K562 (cell line): ENCODE results near the gene COL11A2. TPM values are rescaled to one million over a fixed set of nuclear protein-coding genes. Genes with fewer than 3 reads are reported as not detected.

ENCODE experiments used
- ATAC-seq: fragments of 200-7000 bp; cut with Tn5 transposase; 3 replicates; pipeline ENCODE4 v1.9.1; 2020; ENCODE audit warnings: moderate library complexity
- Bru-seq: library from RNA; stranded (reverse); fragments of 400-500 nt; gene quantifications from one replicate; lab custom pipeline; 2021; lab: Mats Ljungman, UMichigan
- BruChase-seq, 2 experiments: library from RNA; stranded (reverse); fragments of 400-500 nt; gene quantifications; one replicate each; lab custom pipeline; 2021; lab: Mats Ljungman, UMichigan
- BruUV-seq: library from RNA; stranded (reverse); fragments of 400-500 nt; replicated peaks from 2 replicates; lab custom pipeline; 2021; lab: Mats Ljungman, UMichigan
- CTCF ChIA-PET: fragments of 300-600 bp; formaldehyde crosslinking; extraction: SDS; loops from one replicate; lab custom pipeline; 2021; ENCODE audit warnings: low intra/inter-chr PET ratio; lab: Yijun Ruan, JAX
- POLR2A ChIA-PET: fragments of 300-600, 350-650 bp; sonication (Branson Sonifier 250); formaldehyde crosslinking; extraction: SDS; loops from one replicate; lab custom pipeline; 2021; ENCODE audit warnings: antibody characterized with exemption, inconsistent platforms; lab: Yijun Ruan, JAX
- DNase-seq, 4 experiments: peaks; one replicate each; pipeline versions ENCODE4 v3.0.0 to v3.0.0-alpha.2; 2011 to 2018; ENCODE audit warnings: low spot score in 3 of 4, mixed read lengths in 3 of 4; ENCODE audit errors: extremely low read depth in 1 of 4
- FAIRE-seq: peaks from 2 replicates; lab custom pipeline; 2011; peaks lifted over from hg19 to GRCh38; lab: Jason Lieb, UNC
- H2AFZ ChIP-seq: 2 replicates; pipeline ENCODE4 v1.6.0; 2011; ENCODE audit warnings: low read depth, low read length, control low read depth, inconsistent platforms
- H3K27ac ChIP-seq: fragments of 200-600 bp; 3 replicates; pipeline ENCODE4 v1.8.0; 2011; ENCODE audit warnings: low read depth, mild to moderate bottlenecking, control low read depth, inconsistent platforms, low read length, moderate library complexity, mixed read lengths; ENCODE audit errors: extremely low read depth
- H3K27me3 ChIP-seq, 2 experiments: fragments of 300-600 bp in 1 of 2; 2 replicates in 1 of 2; 3 replicates in 1 of 2; pipeline versions ENCODE4 v1.6.0 to v1.8.0; 2011; ENCODE audit warnings: inconsistent platforms in 2 of 2, low read length in 2 of 2, mild to moderate bottlenecking in 1 of 2, mixed read lengths in 1 of 2, moderate library complexity in 1 of 2; ENCODE audit not compliant: control insufficient read depth in 2 of 2, insufficient read depth in 2 of 2
- H3K36me3 ChIP-seq: fragments of 300-600 bp; 3 replicates; pipeline ENCODE4 v1.8.0; 2011; ENCODE audit warnings: mild to moderate bottlenecking, low read length, inconsistent platforms; ENCODE audit not compliant: control insufficient read depth, insufficient read depth
- H3K4me1 ChIP-seq, 2 experiments: fragments of 200-600 bp in 1 of 2; replicated peaks in 1 of 2; 2 replicates in 1 of 2; 3 replicates in 1 of 2; pipeline versions ENCODE4 v1.5.1 to v1.8.0; 2011; ENCODE audit warnings: inconsistent platforms in 2 of 2, low read length in 2 of 2, mild to moderate bottlenecking in 1 of 2, mixed read lengths in 1 of 2, moderate library complexity in 1 of 2; ENCODE audit not compliant: control insufficient read depth in 2 of 2, insufficient read depth in 2 of 2
- H3K4me2 ChIP-seq: 2 replicates; pipeline ENCODE4 v1.6.1; 2011; ENCODE audit warnings: low read length, control low read depth, inconsistent platforms, mixed read lengths; ENCODE audit not compliant: insufficient read depth
- H3K4me3 ChIP-seq: fragments of 200-600 bp; sonication (generic), shearing (Covaris generic); 2 replicates; pipeline ENCODE4 v1.5.1; 2016; ENCODE audit warnings: control low read depth, inconsistent platforms
- H3K79me2 ChIP-seq: fragments of 200-600 bp; 3 replicates; pipeline ENCODE4 v1.8.0; 2011; ENCODE audit warnings: low read length, inconsistent platforms; ENCODE audit not compliant: control insufficient read depth, insufficient read depth
- H3K9ac ChIP-seq, 2 experiments: 2 replicates each; pipeline versions ENCODE4 v1.6.0 to v1.6.1; 2011; ENCODE audit warnings: low read depth in 2 of 2, low read length in 2 of 2, control low read depth in 1 of 2, inconsistent platforms in 1 of 2, mild to moderate bottlenecking in 1 of 2, mixed read lengths in 1 of 2; ENCODE audit not compliant: insufficient read depth in 1 of 2
- H3K9me1 ChIP-seq: one replicate; pipeline ENCODE4 v1.6.0; 2011; ENCODE audit warnings: inconsistent platforms, mild to moderate bottlenecking, low read length, moderate library complexity; ENCODE audit not compliant: control insufficient read depth, insufficient read depth
- H3K9me3 ChIP-seq: replicated peaks from 2 replicates; pipeline ENCODE4 v1.5.1; 2011; ENCODE audit warnings: low read depth, low read length, inconsistent platforms; ENCODE audit not compliant: control insufficient read depth, insufficient read depth
- H4K20me1 ChIP-seq: replicated peaks from 2 replicates; pipeline ENCODE4 v1.6.1; 2011; ENCODE audit warnings: low read length, inconsistent platforms, mixed read lengths; ENCODE audit not compliant: control insufficient read depth, insufficient read depth
- POLR2G ChIP-seq: fragments of 200-400 bp; formaldehyde crosslinking; IDR thresholded peaks from 2 replicates; pipeline ENCODE4 v1.6.1; 2017; ENCODE audit warnings: low read depth, mild to moderate bottlenecking, antibody characterized with exemption, low read length, moderate library complexity
- TEAD4 ChIP-seq, 2 experiments: sonication (generic) in 1 of 2; formaldehyde crosslinking in 1 of 2; IDR thresholded peaks; 2 replicates each; pipeline versions ENCODE4 v1.6.1 to v1.8.0; 2012 to 2022; ENCODE audit warnings: borderline replicate concordance in 1 of 2, inconsistent platforms in 1 of 2, low read length in 1 of 2, mild to moderate bottlenecking in 1 of 2, missing genetic modification reagents in 1 of 2
- WGBS: fragments of 100-300 bp; shearing (Covaris generic); methylation state at CpG from one replicate; pipeline ENCODE4 v1.1.6; 2016; ENCODE audit warnings: low coverage, mixed read lengths; ENCODE audit not compliant: insufficient coverage; ENCODE audit errors: missing lambda C conversion rate; 5-methylcytosine and 5-hydroxymethylcytosine counted together
- in situ Hi-C: fragments of 300-500 bp; cut with MboI; formaldehyde crosslinking; loops from 4 replicates; pipeline ENCODE4 v1.15.0; 2018; ENCODE audit warnings: inconsistent platforms, mixed read lengths
- intact Hi-C: fragments of 100-400 bp; cut with micrococcal nuclease; formaldehyde crosslinking; loops from 2 replicates; pipeline ENCODE4 v1.14.2; 2022
- long read RNA-seq, 3 experiments: library from polyadenylated mRNA in 2 of 3; library from RNA in 1 of 3; unstranded in 2 of 3; stranded (forward) in 1 of 3; transcript quantifications; one replicate each; pipeline ENCODE4 v2.0.0, GENCODE V29; 2019 to 2022
- polyA minus RNA-seq, 3 experiments: library from RNA; depleted of rRNA, polyadenylated mRNA; stranded (reverse); fragments of >200 nt; gene quantifications; 2 replicates each; pipeline ENCODE4 v1.2.3, GENCODE V29; 2011
- polyA plus RNA-seq, 8 experiments: library from polyadenylated mRNA; depleted of rRNA in 4 of 8; stranded (reverse) in 5 of 8; unstranded in 3 of 8; fragments of >200 nt; fragmentation: Nextera tagmentation in 2 of 8; fragmentation: Illumina TruSeq in 1 of 8; extraction: Ambion mirVana in 2 of 8; extraction: Trizol in 1 of 8; gene quantifications; 2 replicates each; pipeline versions ENCODE4 v1.2.1 to v1.2.3, GENCODE V29; 2011 to 2014; ENCODE audit warnings: inconsistent platforms in 1 of 8, missing spikeins in 1 of 8
- total RNA-seq, 7 experiments: library from RNA; depleted of rRNA in 6 of 7; stranded (reverse); fragments of >200 nt in 6 of 7; fragmentation: Illumina TruSeq in 2 of 7; extraction: Trizol in 2 of 7; gene quantifications; 2 replicates each; pipeline versions ENCODE4 v1.2.1 to v1.2.3, GENCODE V29; 2011 to 2021; ENCODE audit warnings: low replicate concordance in 1 of 7

COL11A2 gene
- total RNA-seq (2011; cell fraction: chromatin; rRNA removed; ENCODE audit: low replicate concordance) = 0.30 and 2.2 TPM in 2 replicates
- 0.83 and 1.1 TPM in 2 replicates for total RNA-seq (2011; cell fraction: nucleolus; rRNA removed)
- total RNA-seq (2011; cell fraction: nucleoplasm; rRNA removed) = 0.92 and 0.95 TPM in 2 replicates
- total RNA-seq (2014; rRNA removed) (0.05 and 0.37 TPM in 2 replicates), total RNA-seq (2014; rRNA removed; fragmentation: Illumina TruSeq; extraction: Trizol) (0.04 TPM in 1 of 2 replicates, not detected in the other), total RNA-seq (2015; rRNA removed; fragmentation: Illumina TruSeq; extraction: Trizol) (0.15 and 0.22 TPM in 2 replicates), total RNA-seq (2021) (0.16 and 0.35 TPM in 2 replicates), polyA plus RNA-seq (2011; rRNA removed) (0.13 and 0.61 TPM in 2 replicates), polyA plus RNA-seq (2014; fragmentation: Illumina TruSeq; extraction: Trizol) (0.06 and 0.11 TPM in 2 replicates), polyA plus RNA-seq (2014; fragmentation: Nextera tagmentation; extraction: Ambion mirVana) (under 1 TPM in 1 of 2 experiments, not detected in 1; 0.04 TPM), polyA plus RNA-seq (2014; rRNA removed) (0.19 and 0.32 TPM in 2 replicates), polyA minus RNA-seq (2011; rRNA and poly(A)+ RNA removed) (not detected in 2 replicates), Bru-seq, nascent RNA (percentile 19 among the genes with signal in this experiment), BruChase-seq, experiment 1, labeled RNA remaining after a 2-hour chase (percentile 20 among the genes with signal in this experiment), BruChase-seq, experiment 2, labeled RNA remaining after a 6-hour chase (percentile 27 among the genes with signal in this experiment)
- polyA plus RNA-seq (2011; cell fraction: cytosol; rRNA removed) = 0.13 and 0.15 TPM in 2 replicates
- 2.1 and 3.4 TPM in 2 replicates for polyA plus RNA-seq (2011; cell fraction: nucleus; rRNA removed)
- polyA plus RNA-seq (2012) = 0.26 and 1.00 TPM in 2 replicates
- polyA minus RNA-seq (2011; cell fraction: cytosol; rRNA and poly(A)+ RNA removed) = not detected in 2 replicates
- polyA minus RNA-seq (2011; cell fraction: nucleus; rRNA and poly(A)+ RNA removed) = 0.27 and 0.89 TPM in 2 replicates
- long read RNA-seq, experiment 1 = 0 reads
- long read RNA-seq, experiment 2 = 0 reads
- long read RNA-seq, experiment 3 = 0 reads

GRCh38 chr6:33192105-33192646 lies at the start of gene COL11A2:
TSS of gene COL11A2 (minus strand) at chr6:33192467. CDS start at chr6:33192240, 227 bp downstream.
- peak; percentile 51 for ATAC-seq
- peak; percentile 57; the same call in 1 of the 2 replicates for TF ChIP-seq POLR2G
- TF ChIP-seq TEAD4 (IDR thresholded peaks at IDR 0.05; ENCODE audit: low read length) = no peak
- no peak for TF ChIP-seq TEAD4 (CRISPR knock-in tag; IDR thresholded peaks at IDR 0.05; ENCODE audit: borderline replicate concordance)
- TF ChIP-seq, all 486 proteins: peak for 1
- H2AFZ ChIP-seq = no peak within 1 kb of the TSS
- no TSS peak for BruUV-seq
- H3K9me3 ChIP-seq = no peaks in the 10 kb centered on the region
- peaks cover 21 to 23% of the 10 kb centered on the region in 2 experiments; a peak in 4 of 5 replicates for H3K27me3 ChIP-seq
- no peak within 1 kb of the TSS for H3K4me3 ChIP-seq
- peaks cover 2 to 19% of the 10 kb centered on the region in 2 experiments; a peak in 4 of 5 replicates for H3K4me1 ChIP-seq
- H3K9ac ChIP-seq = peak within 1 kb of the TSS in 1 of 2 experiments; percentile 66; a peak in 2 of 4 replicates
- intact Hi-C loops = no loop called here
- no peak for FAIRE-seq
- ChIA-PET POLR2A (interaction anchor here (0.7 kb wide), 1 partner anchor 220 kb away, joined by 3 read pairs; no protein-coding TSS in a partner anchor), CTCF (no interaction called here)
- in situ Hi-C loops = no loop called here
- peaks cover 33% of the 10 kb centered on the region; the same call in 2 of the 3 replicates for H3K36me3 ChIP-seq
- peak in 2 of 4 experiments; percentile 69 to 71 for DNase-seq
- no peak within 1 kb of the TSS for H3K4me2 ChIP-seq
- peaks cover 7% of the 10 kb centered on the region for H3K9me1 ChIP-seq
- WGBS = 17% methylated on average over 29 of the region's 35 CpGs
- H3K27ac ChIP-seq = no peak within 1 kb of the TSS
- H3K79me2 ChIP-seq = peaks cover 2% of the 10 kb centered on the region; the same call in 1 of the 3 replicates
- H4K20me1 ChIP-seq = no peaks in the 10 kb centered on the region
